Smooth muscle cell (in vitro differentiated cells): ENCODE data around the gene MACO1. TPM values are rescaled to one million over a fixed set of nuclear protein-coding genes. Genes with fewer than 3 reads are reported as not detected.

Source experiments
- DNase-seq: peaks from one replicate; lab custom pipeline; 2025; ENCODE audit not compliant: unreplicated experiment; lab: John Stamatoyannopoulos, UW
- H2AFZ ChIP-seq: fragments of 200-600 bp; sonication (generic); 2 replicates; pipeline ENCODE4 v1.6.0; 2016; ENCODE audit warnings: antibody characterized with exemption, low read depth, mild to moderate bottlenecking
- H3F3A ChIP-seq: fragments of 200-600 bp; sonication (generic); 2 replicates; pipeline ENCODE4 v1.6.0; 2017; ENCODE audit warnings: antibody characterized with exemption, low read depth
- H3K27ac ChIP-seq: fragments of 200-600 bp; sonication (generic); 2 replicates; pipeline ENCODE4 v1.5.1; 2016; ENCODE audit warnings: low read depth, mild to moderate bottlenecking
- H3K27me3 ChIP-seq: fragments of 200-600 bp; sonication (generic); 2 replicates; pipeline ENCODE4 v1.6.1; 2016; ENCODE audit warnings: low read depth, mild to moderate bottlenecking
- H3K36me3 ChIP-seq: fragments of 200-600 bp; sonication (generic); 2 replicates; pipeline ENCODE4 v1.5.1; 2016; ENCODE audit warnings: low read depth
- H3K4me1 ChIP-seq: fragments of 200-600 bp; sonication (generic); 2 replicates; pipeline ENCODE4 v1.5.1; 2016; ENCODE audit warnings: low read depth
- H3K4me2 ChIP-seq: fragments of 200-600 bp; sonication (generic); 2 replicates; pipeline ENCODE4 v1.6.0; 2016; ENCODE audit warnings: mild to moderate bottlenecking
- H3K4me3 ChIP-seq: fragments of 200-600 bp; sonication (generic); 2 replicates; pipeline ENCODE4 v1.5.1; 2016; ENCODE audit warnings: mild to moderate bottlenecking
- H3K79me2 ChIP-seq: fragments of 200-600 bp; sonication (generic); 2 replicates; pipeline ENCODE4 v1.6.0; 2016; ENCODE audit warnings: low read depth, mild to moderate bottlenecking
- H3K9ac ChIP-seq: fragments of 200-600 bp; sonication (generic); 2 replicates; pipeline ENCODE4 v1.6.0; 2016; ENCODE audit warnings: low read depth
- H3K9me3 ChIP-seq: fragments of 200-600 bp; sonication (generic); replicated peaks from 2 replicates; pipeline ENCODE4 v1.5.1; 2016; ENCODE audit warnings: low read depth
- H4K20me1 ChIP-seq: fragments of 200-600 bp; sonication (generic); 2 replicates; pipeline ENCODE4 v1.6.0; 2016; ENCODE audit warnings: low read depth
- CTCF ChIP-seq: fragments of 200-600 bp; sonication (generic); IDR thresholded peaks from 2 replicates; pipeline ENCODE4 v1.5.1; 2017; ENCODE audit warnings: borderline replicate concordance, mild to moderate bottlenecking, antibody characterized with exemption; ENCODE audit not compliant: insufficient read depth, poor library complexity, severe bottlenecking
- WGBS: methylation state at CpG from one replicate; pipeline ENCODE4 v1.1.7; 2016; ENCODE audit warnings: low lambda C conversion rate; 5-methylcytosine and 5-hydroxymethylcytosine counted together
- polyA plus RNA-seq: library from polyadenylated mRNA; unstranded; fragments of >200 nt; fragmentation: Nextera tagmentation; extraction: Ambion mirVana; gene quantifications from 2 replicates; pipeline ENCODE4 v1.2.1, GENCODE V29; 2016
- total RNA-seq: library from RNA; depleted of rRNA; stranded (reverse); fragments of >200 nt; gene quantifications from 2 replicates; pipeline ENCODE4 v1.2.3, GENCODE V29; 2014

MACO1 gene
- total and polyA plus RNA-seq, 2 experiments from 2014 or later: 19.8 to 29.8 TPM

- H3K79me2 ChIP-seq: peaks cover 37% of the 10 kb centered on the region
- no peaks in the 10 kb centered on the region for H3K4me1 ChIP-seq
- H3F3A ChIP-seq: no peaks in the 10 kb centered on the region
- no peaks in the 10 kb centered on the region for H3K36me3 ChIP-seq
- H3K4me2 ChIP-seq: no peak overlapping the region
- no peak overlapping the region for H3K4me3 ChIP-seq
- no peak overlapping the region for H3K9ac ChIP-seq
- peaks cover 81% of the 10 kb centered on the region for H4K20me1 ChIP-seq
- no peak for DNase-seq
- no peaks in the 10 kb centered on the region for H3K9me3 ChIP-seq
- no peak overlapping the region for H3K27ac ChIP-seq
- no peak for TF ChIP-seq CTCF
- H3K27me3 ChIP-seq: no peaks in the 10 kb centered on the region
- H2AFZ ChIP-seq: no peak overlapping the region
Observed at GRCh38 chr1:25478633-25479032, 47.9 kb downstream of the MACO1 start.

- peaks cover 28% of the 10 kb centered on the region for H3K79me2 ChIP-seq
- no peaks in the 10 kb centered on the region for H3K36me3 ChIP-seq
- no peak for DNase-seq
- peaks cover 4% of the 10 kb centered on the region for H3F3A ChIP-seq
- 95% methylated on average over 5 of the region's 5 CpGs for WGBS
- no peaks in the 10 kb centered on the region for H3K4me1 ChIP-seq
- no peak overlapping the region for H3K4me3 ChIP-seq
- H3K9ac ChIP-seq: no peak overlapping the region
- no peak overlapping the region for H2AFZ ChIP-seq
- H3K4me2 ChIP-seq: no peak overlapping the region
- H4K20me1 ChIP-seq: peaks cover 67% of the 10 kb centered on the region
- no peak overlapping the region for H3K27ac ChIP-seq
- H3K27me3 ChIP-seq: no peaks in the 10 kb centered on the region
- H3K9me3 ChIP-seq: no peaks in the 10 kb centered on the region
- TF ChIP-seq CTCF: no peak
Observed at GRCh38 chr1:25481625-25482024, 50.9 kb downstream of the MACO1 start.

GRCh38 chr1:25482211-25482610 lies 51.5 kb downstream of the MACO1 start:
- no peak overlapping the region for H3K4me3 ChIP-seq
- 92% methylated on average over 1 of the region's 1 CpG for WGBS
- peaks cover 4% of the 10 kb centered on the region for H3F3A ChIP-seq
- H3K4me1 ChIP-seq: no peaks in the 10 kb centered on the region
- DNase-seq: no peak
- H3K9me3 ChIP-seq: no peaks in the 10 kb centered on the region
- H2AFZ ChIP-seq: no peak overlapping the region
- no peak overlapping the region for H3K9ac ChIP-seq
- no peak overlapping the region for H3K4me2 ChIP-seq
- H3K36me3 ChIP-seq: no peaks in the 10 kb centered on the region
- no peak for TF ChIP-seq CTCF
- no peaks in the 10 kb centered on the region for H3K27me3 ChIP-seq
- peaks cover 67% of the 10 kb centered on the region for H4K20me1 ChIP-seq
- H3K79me2 ChIP-seq: peaks cover 26% of the 10 kb centered on the region
- no peak overlapping the region for H3K27ac ChIP-seq

- Histone ChIP-seq H3K27me3 (no peaks in the 10 kb centered on the region), H3K9me3 (no peaks in the 10 kb centered on the region), H3K4me1 (no peaks in the 10 kb centered on the region), H3K27ac (no peak overlapping the region), H3K9ac (no peak overlapping the region), H4K20me1 (peaks cover 63% of the 10 kb centered on the region), H3K4me2 (no peak overlapping the region), H3K36me3 (no peaks in the 10 kb centered on the region), H3K4me3 (no peak overlapping the region), H3F3A (peaks cover 4% of the 10 kb centered on the region), H3K79me2 (peaks cover 18% of the 10 kb centered on the region), H2AFZ (no peak overlapping the region)
- 85% methylated on average over 10 of the region's 10 CpGs for WGBS
- no peak for TF ChIP-seq CTCF
- no peak for DNase-seq
Observed at GRCh38 chr1:25484096-25484495, 53.4 kb downstream of the MACO1 start.
